Upper lobe of left lung (tissue), 6 donors: Measurements from ENCODE around the gene DUSP19. TPM values are rescaled to one million over a fixed set of nuclear protein-coding genes. Genes with fewer than 3 reads are reported as not detected.

ENCODE experiments used
- ATAC-seq, 2 donors: fragments of 200-7000 bp; cut with Tn5 transposase; one replicate each; pipeline ENCODE4 v1.9.1; 2022; ENCODE audit warnings: mild to moderate bottlenecking in 2 of 2, moderate library complexity in 2 of 2; ENCODE audit not compliant: low FRiP score in 2 of 2
- DNase-seq, 2 donors: peaks; one replicate each; pipeline ENCODE4 v3.0.0-alpha.2; 2019 to 2020
- H3K27ac ChIP-seq, 4 donors: fragments of 200-600 bp; sonication (generic); one replicate each; pipeline ENCODE4 v1.5.1; 2016 to 2019
- H3K27me3 ChIP-seq, 4 donors: fragments of 200-600 bp; sonication (generic); one replicate each; pipeline ENCODE4 v1.5.1; 2017 to 2019
- H3K36me3 ChIP-seq, 4 donors: fragments of 200-600 bp; sonication (generic); one replicate each; pipeline ENCODE4 v1.5.1; 2016 to 2019
- H3K4me1 ChIP-seq, 4 donors: fragments of 200-600 bp; sonication (generic); one replicate each; pipeline ENCODE4 v1.5.1; 2018 to 2019
- H3K4me3 ChIP-seq, 4 donors: fragments of 200-600 bp; sonication (generic); one replicate each; pipeline ENCODE4 v1.5.1; 2017 to 2019; ENCODE audit warnings: mild to moderate bottlenecking in 2 of 4, moderate library complexity in 1 of 4
- H3K9me3 ChIP-seq, 4 donors: fragments of 200-600 bp; sonication (generic); one replicate each; pipeline ENCODE4 v1.5.1; 2018 to 2019
- CTCF ChIP-seq, 6 experiments: fragments of 450-650 bp in 4 of 6; fragments of 200-600 bp in 2 of 6; sonication (generic) in 2 of 6; IDR thresholded peaks; one replicate each; pipeline ENCODE4 v1.5.1; 2016 to 2019; ENCODE audit warnings: antibody characterized with exemption in 6 of 6
- EP300 ChIP-seq, 4 donors: sonication (generic); formaldehyde crosslinking; IDR thresholded peaks; one replicate each; pipeline ENCODE4 v1.5.1; 2017; ENCODE audit warnings: antibody characterized with exemption in 4 of 4, control low read depth in 2 of 4
- POLR2A ChIP-seq, 4 donors: fragments of 450-650 bp; IDR thresholded peaks; one replicate each; pipeline ENCODE4 v1.5.1; 2016 to 2017; ENCODE audit warnings: antibody characterized with exemption in 4 of 4, mild to moderate bottlenecking in 2 of 4
- POLR2AphosphoS5 ChIP-seq, 2 donors: sonication (generic); formaldehyde crosslinking; IDR thresholded peaks; one replicate each; pipeline ENCODE4 v1.5.1; 2017; ENCODE audit warnings: antibody characterized with exemption in 2 of 2
- WGBS, 2 donors: methylation state at CpG; one replicate each; pipeline ENCODE4 v1.1.5; 2017 to 2018; 5-methylcytosine and 5-hydroxymethylcytosine counted together
- total RNA-seq, 6 donors: library from RNA; depleted of rRNA in 4 of 6; stranded (reverse); fragments of >200 nt in 4 of 6; gene quantifications; one replicate each; pipeline versions ENCODE4 v1.1.0 to v1.2.1, GENCODE V29; 2016 to 2021
- donor health status: DM: no; HTN: no; CAD: no; lungs with moderate emphysema.
- donor health status: DM: no; HTN: yes; CAD: no; lungs with severe emphysema.

DUSP19 gene
- total RNA-seq, 6 donors from 2014 or later: 1.00 to 3.5 (median 1.5) TPM

- Histone ChIP-seq H3K36me3 (no peaks in the 10 kb centered on the region), H3K4me3 (peak overlapping the region; percentile 51 to 64 (median 57)), H3K27ac (peak overlapping the region; percentile 62 to 87 (median 74)), H3K4me1 (peaks cover 4 to 15% (median 12%) of the 10 kb centered on the region in 4 donors), H3K9me3 (no peaks in the 10 kb centered on the region), H3K27me3 (no peaks in the 10 kb centered on the region)
- TF ChIP-seq POLR2AphosphoS5 (IDR thresholded peaks at IDR 0.05) (no peak), POLR2A (IDR thresholded peaks at IDR 0.05) (no peak), CTCF (IDR thresholded peaks at IDR 0.05) (no peak), EP300 (IDR thresholded peaks at IDR 0.05) (no peak)
- 34% methylated on average over 13 of the region's 13 CpGs for WGBS, 2 donors
- DNase-seq: no peak
- peak in 1 of 2 donors; percentile 57 for ATAC-seq
Observed at GRCh38 chr2:183079139-183079775, 710 bp downstream of the DUSP19 start.

DNA sequence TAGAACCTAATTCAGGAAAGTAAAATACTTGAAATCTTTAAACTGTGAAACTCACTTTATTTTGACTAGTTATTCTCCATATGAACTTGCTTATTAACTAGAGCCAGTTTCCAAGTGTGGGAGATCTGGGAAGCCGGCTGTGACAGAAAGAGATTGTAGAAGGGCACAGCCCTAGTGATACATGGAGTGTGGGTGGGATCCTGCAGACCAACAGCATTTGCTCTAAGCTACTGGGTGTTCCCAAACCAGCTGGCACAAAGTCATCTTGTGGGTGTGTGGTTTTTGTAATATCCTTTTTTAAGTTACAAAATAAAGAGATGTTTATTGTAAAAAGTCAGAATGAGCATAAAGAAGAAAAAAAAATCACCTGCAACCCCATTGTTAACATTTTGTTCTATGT, 3.4 kb downstream of the DUSP19 start:
- TF ChIP-seq POLR2AphosphoS5 (IDR thresholded peaks at IDR 0.05): no peak
- no peak for TF ChIP-seq CTCF (IDR thresholded peaks at IDR 0.05)
- TF ChIP-seq POLR2A (IDR thresholded peaks at IDR 0.05): no peak
- no peak for TF ChIP-seq EP300 (IDR thresholded peaks at IDR 0.05)
- Histone ChIP-seq H3K4me1 (peaks cover 4 to 15% (median 12%) of the 10 kb centered on the region in 4 donors), H3K36me3 (no peaks in the 10 kb centered on the region), H3K9me3 (no peaks in the 10 kb centered on the region), H3K27ac (no peak overlapping the region), H3K27me3 (no peaks in the 10 kb centered on the region), H3K4me3 (no peak overlapping the region)
- DNase-seq (no peak), ATAC-seq (no peak)
- 22 to 31% methylated on average over 1 of the region's 1 CpG for WGBS, 2 donors

DNA sequence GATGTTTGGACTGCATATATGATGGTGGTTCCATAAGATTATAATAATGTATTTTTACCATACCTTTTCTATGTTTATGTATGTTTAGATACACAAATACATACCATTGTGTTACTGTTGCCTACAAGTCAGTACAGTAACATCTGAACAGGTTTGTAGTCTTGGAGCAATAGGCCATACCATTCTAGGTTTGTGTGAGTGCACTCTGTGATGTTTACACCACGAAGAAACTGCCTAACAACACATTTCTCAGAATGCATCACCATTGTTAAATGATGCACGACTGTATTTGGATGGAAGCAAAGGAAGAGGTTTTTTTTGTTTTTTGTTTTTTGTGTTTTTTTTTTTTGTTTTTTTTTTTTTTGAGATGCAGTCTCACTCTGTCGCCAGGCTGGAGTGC, 9.5 kb downstream of the DUSP19 start:
- DNase-seq (no peak), ATAC-seq (no peak)
- H3K4me3 ChIP-seq: no peak overlapping the region
- TF ChIP-seq POLR2AphosphoS5 (IDR thresholded peaks at IDR 0.05) (no peak), POLR2A (IDR thresholded peaks at IDR 0.05) (no peak), CTCF (IDR thresholded peaks at IDR 0.05) (no peak), EP300 (IDR thresholded peaks at IDR 0.05) (no peak)
- H3K36me3 ChIP-seq: no peaks in the 10 kb centered on the region
- no peaks in the 10 kb centered on the region for H3K4me1 ChIP-seq
- no peak overlapping the region for H3K27ac ChIP-seq
- no peaks in the 10 kb centered on the region for H3K27me3 ChIP-seq
- 82 to 86% methylated on average over 3 of the region's 3 CpGs for WGBS, 2 donors
- H3K9me3 ChIP-seq: no peaks in the 10 kb centered on the region

DNA sequence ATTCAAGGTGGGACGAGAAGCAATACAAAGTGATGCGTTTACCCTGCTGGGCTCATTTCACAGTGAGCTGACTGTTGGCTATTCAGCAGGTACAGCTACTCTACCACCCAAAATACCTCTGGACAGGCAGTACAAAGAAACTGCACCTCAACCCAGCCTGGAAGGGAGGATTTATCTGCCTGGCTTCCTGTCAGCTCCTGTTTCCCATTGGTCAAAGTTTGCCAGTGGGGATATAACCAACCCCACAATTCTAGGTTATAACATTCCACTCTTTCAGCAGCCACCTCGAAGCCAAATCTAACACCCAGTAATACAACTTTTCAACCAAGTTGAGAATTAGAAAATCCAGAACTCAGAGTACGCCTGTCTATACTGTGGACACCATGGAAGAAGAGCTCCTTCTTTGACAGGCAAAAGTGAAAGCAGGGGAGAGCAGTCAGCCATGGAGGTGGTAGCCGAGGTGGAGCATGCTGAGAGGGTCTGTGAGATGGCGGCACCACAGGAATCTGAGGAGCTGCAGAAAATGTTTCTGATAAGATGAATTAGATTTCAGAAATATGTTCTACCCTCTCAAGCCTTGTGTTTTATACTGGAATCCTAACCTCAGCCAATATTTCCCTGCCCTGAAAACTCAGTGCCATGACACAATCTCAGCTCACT, 10.8 kb downstream of the DUSP19 start:
- H3K27me3 ChIP-seq: no peaks in the 10 kb centered on the region
- TF ChIP-seq EP300 (IDR thresholded peaks at IDR 0.05) (no peak), POLR2A (IDR thresholded peaks at IDR 0.05) (no peak), CTCF (IDR thresholded peaks at IDR 0.05) (no peak), POLR2AphosphoS5 (IDR thresholded peaks at IDR 0.05) (no peak)
- WGBS, 2 donors: 91 to 97% methylated on average over 6 of the region's 6 CpGs
- DNase-seq (no peak), ATAC-seq (no peak)
- H3K36me3 ChIP-seq: no peaks in the 10 kb centered on the region
- H3K4me3 ChIP-seq: no peak overlapping the region
- H3K9me3 ChIP-seq: no peaks in the 10 kb centered on the region
- H3K27ac ChIP-seq: no peak overlapping the region
- H3K4me1 ChIP-seq: no peaks in the 10 kb centered on the region
